Activated T-cell treated with anti-CD3 and anti-CD28 coated beads, Interleukin-2, amount 50 U/mL, for 48 hours (primary cell): ENCODE data around the gene CCDC174.

ENCODE experiments used
- DNase-seq, 2 experiments: peaks; one replicate each; pipeline ENCODE4 v3.0.0-alpha.2; 2020

CCDC174 gene

DNA sequence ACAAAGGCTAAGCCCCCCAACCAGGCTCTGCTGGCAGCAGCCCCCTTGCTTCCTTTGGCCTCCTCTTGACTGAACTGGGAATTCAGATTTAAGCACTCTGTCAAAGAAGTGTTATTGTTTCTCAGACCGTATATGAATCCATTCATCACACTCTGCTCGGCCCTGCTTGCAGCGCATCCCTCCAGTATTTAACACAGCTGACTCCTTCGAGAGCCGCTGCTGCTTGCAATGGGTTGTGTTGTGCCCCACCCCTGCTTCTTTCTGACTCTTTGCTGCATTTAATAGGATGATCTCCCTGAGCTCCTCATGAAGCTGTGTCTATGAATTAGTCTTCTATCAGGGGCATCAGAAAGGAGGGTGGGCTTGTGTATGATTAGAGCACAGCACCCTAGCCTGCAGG is 54.5 kb downstream of the CCDC174 start:
- no peak for DNase-seq

DNA sequence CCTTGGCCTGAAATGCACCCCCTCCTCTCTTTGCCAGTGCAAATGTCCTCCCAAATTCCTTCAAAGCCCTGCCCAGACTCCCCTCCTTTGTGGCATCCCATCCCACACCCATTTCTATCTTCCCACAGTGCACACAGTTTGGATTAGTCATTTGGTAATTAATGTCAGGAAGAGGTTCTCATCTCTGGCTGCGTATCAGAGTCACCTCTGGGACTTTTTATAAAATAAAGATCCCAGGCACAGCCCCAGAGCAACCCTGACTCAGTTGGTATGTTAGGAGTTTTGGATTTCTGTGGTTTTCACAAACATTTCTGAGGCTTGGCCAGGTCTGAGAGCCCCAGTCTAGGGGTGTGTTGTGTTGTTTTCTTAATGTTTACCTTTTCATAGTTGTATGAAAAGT is 65.0 kb downstream of the CCDC174 start:
- no peak for DNase-seq

DNA sequence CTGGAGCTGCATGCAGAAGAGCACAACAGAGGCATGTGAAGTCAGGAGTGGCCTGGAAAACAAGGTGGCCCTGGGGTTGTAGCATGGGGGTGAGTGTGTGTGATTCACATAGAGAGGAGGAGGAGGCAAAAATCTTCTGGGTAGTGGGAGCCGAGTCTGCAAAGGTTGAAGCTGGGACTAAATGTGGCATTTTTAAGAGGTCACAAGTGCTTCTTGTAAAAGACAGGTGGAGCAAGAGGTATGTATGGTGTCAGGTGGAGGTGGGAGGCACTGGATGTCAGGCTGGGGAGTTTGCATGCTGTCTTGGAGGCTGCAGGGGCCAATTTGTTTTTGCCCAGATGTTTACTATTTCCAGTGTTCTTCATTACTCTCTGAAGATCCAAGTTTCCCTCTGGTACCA is 65.7 kb downstream of the CCDC174 start:
- no peak for DNase-seq

DNA sequence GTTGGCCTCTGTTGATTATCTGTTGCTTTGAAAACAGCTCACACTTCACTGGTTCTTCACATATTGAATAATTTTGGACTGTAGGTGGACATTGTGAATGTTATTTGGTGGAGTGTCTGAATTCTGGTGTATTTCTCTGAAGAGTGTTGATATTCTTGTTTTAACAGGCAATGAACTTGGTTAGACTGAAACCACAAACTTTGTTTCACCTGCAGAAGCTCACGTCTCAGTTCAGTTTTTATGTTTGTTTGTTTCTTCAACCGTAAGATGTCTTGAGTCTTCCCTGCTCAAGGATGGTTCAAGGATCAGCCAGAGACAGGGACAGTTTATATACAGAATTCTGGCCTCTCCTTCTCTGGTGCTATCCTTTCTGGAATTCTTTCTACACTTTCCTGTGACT is 67.0 kb downstream of the CCDC174 start:
- DNase-seq = no peak

DNA sequence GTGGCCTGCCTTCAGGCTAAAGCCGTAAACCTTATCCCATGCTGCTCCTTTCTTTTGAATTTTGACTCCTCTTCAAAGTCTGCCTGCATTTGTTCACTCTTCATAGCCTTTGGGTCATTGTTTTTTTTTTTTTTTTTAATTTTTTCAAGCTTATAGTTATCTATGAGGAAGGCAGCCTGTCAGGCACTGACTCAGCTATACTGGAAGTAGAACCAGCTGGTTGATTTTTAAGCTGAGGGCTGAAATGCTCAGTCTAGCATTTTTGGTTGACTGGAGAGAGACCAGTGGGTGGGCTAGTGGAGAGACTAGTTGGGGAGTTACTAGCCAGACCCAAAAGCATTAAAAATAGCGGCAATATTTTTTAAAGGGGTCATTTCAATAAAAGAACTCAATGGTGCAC is 67.4 kb downstream of the CCDC174 start:
- no peak for DNase-seq

DNA sequence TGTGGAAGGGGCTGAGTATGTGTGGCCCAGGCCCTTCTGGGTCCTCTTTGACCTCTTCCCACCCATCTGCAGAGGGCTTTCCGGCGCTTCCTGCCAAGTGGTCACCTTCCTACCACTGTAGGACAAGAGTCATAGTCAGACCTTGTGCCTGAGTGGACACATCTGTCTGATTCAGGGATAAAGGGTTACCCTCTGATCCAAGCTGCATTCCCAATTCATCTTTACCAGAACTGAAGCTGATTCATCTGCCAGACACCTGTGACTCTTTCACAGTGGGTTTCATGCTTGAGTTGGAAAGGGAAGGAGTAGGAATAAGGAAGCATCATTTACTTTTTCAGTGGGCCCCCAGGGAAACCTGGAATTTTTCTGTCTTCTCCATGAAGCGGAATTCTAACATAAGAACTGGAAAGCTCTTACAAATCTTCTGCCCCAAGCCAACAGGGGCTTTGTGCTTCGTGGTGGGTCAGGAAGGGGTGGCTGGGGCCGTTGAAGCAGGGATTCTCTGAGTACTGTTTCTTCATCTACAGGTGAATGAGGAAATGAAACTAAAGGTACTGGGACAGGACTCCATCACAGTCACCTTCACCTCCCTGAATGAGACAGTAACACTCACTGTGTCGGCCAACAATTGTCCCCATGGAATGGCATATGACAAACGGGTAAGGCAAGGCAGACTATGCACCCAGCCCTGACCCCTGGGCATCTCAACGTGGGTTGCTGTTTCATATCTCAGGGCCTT is 69.7 kb downstream of the CCDC174 start:
- no peak for DNase-seq
